Measurements from ENCODE around the gene CDX2.

The CDX2 gene

GRCh38 chr13:27913160-27913559 is 56.0 kb downstream of the CDX2 start:
- no peak for DNase-seq

DNA sequence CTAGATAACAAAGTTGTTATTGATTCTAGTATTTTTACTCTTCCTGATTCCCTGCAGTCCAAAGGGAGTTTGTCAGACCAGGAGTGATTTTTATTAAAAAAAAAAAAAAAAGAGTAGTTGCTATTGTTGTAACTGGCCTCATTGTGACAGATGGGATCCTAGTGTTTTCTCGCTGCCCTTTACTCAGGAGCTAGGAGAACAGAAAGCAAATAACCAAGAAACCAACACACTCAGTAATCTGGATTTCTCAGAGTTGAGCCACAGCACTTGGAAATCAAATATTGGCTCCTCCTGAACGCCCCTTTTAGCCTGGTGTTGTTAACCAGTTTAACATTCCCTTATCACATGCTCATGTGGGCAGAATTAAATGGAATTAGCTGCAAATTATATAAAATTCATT is 57.6 kb downstream of the CDX2 start:
- DNase-seq = no peak
